ENCODE results near the gene GOLGA8A.
"Not testable (repeated sequence)": the region's sequence is repeated elsewhere in the genome, so short reads cannot be mapped to it uniquely, and the experiment has no call there.

The GOLGA8A gene

GRCh38 chr15:34437687-34438086, at the start of gene GOLGA8A:
TSS of gene GOLGA8A (minus strand) at chr15:34437808. CDS start at chr15:34389691, 48,117 bp downstream.
- DNase-seq (ENCODE audit: low spot score) = peak; percentile 77

GRCh38 chr15:34483644-34484043, 46.0 kb upstream of the GOLGA8A start:
- no peak for DNase-seq (ENCODE audit: low spot score)

GRCh38 chr15:34481370-34481769, 43.8 kb upstream of the GOLGA8A start:
- no peak for DNase-seq (ENCODE audit: low spot score)

- DNase-seq (ENCODE audit: low spot score) = no peak
Observed at GRCh38 chr15:34473840-34474239, 36.2 kb upstream of the GOLGA8A start.

- no peak for DNase-seq (ENCODE audit: low spot score)
Observed at GRCh38 chr15:34472947-34473346, 35.3 kb upstream of the GOLGA8A start.

- no peak for DNase-seq (ENCODE audit: low spot score)
Observed at GRCh38 chr15:34470892-34471291, 33.3 kb upstream of the GOLGA8A start.

- no peak for DNase-seq (ENCODE audit: low spot score)
Observed at GRCh38 chr15:34470091-34470490, 32.5 kb upstream of the GOLGA8A start.

GRCh38 chr15:34461730-34462129, 24.1 kb upstream of the GOLGA8A start:
- DNase-seq (ENCODE audit: low spot score) = no peak

GRCh38 chr15:34460451-34460850, 22.8 kb upstream of the GOLGA8A start:
- no peak for DNase-seq (ENCODE audit: low spot score)

- no peak for DNase-seq (ENCODE audit: low spot score)
Observed at GRCh38 chr15:34456658-34457057, 19.1 kb upstream of the GOLGA8A start.

GRCh38 chr15:34442891-34443290, 5.3 kb upstream of the GOLGA8A start:
- DNase-seq (ENCODE audit: low spot score) = no peak

- DNase-seq (ENCODE audit: low spot score) = no peak
Observed at GRCh38 chr15:34439878-34440277, 2.3 kb upstream of the GOLGA8A start.

- DNase-seq (ENCODE audit: low spot score) = peak; percentile 73
Observed at GRCh38 chr15:34436956-34437442, 609 bp downstream of the GOLGA8A start.

- DNase-seq (ENCODE audit: low spot score) = peak; percentile 13
Observed at GRCh38 chr15:34436126-34436955, 1.3 kb downstream of the GOLGA8A start.

- no peak for DNase-seq (ENCODE audit: low spot score)
Observed at GRCh38 chr15:34435658-34436057, 1.9 kb downstream of the GOLGA8A start.

- DNase-seq (ENCODE audit: low spot score) = no peak
Observed at GRCh38 chr15:34434627-34435305, 2.8 kb downstream of the GOLGA8A start.

GRCh38 chr15:34433956-34434626, 3.5 kb downstream of the GOLGA8A start:
- not testable (repeated sequence) for DNase-seq (ENCODE audit: low spot score)

GRCh38 chr15:34430642-34431041, 7.0 kb downstream of the GOLGA8A start:
- not testable (repeated sequence) for DNase-seq (ENCODE audit: low spot score)

- DNase-seq (ENCODE audit: low spot score) = not testable (repeated sequence)
Observed at GRCh38 chr15:34423425-34424090, 14.1 kb downstream of the GOLGA8A start.

GRCh38 chr15:34420953-34421352, 16.7 kb downstream of the GOLGA8A start:
- DNase-seq (ENCODE audit: low spot score) = not testable (repeated sequence)

- not testable (repeated sequence) for DNase-seq (ENCODE audit: low spot score)
Observed at GRCh38 chr15:34418435-34418834, 19.2 kb downstream of the GOLGA8A start.

- not testable (repeated sequence) for DNase-seq (ENCODE audit: low spot score)
Observed at GRCh38 chr15:34409511-34409910, 28.1 kb downstream of the GOLGA8A start.
